NCI-H526 (cell line): ENCODE data around the gene ETS1.
A peak's percentile ranks its signal among the peaks of the same experiment; 100 is the strongest.

Experiments
- DNase-seq, 2 experiments: peaks; one replicate each; lab custom pipeline; 2025; lab: John Stamatoyannopoulos, UW

The ETS1 gene

GRCh38 chr11:128594226-128594625, 6.9 kb upstream of the ETS1 start:
- DNase-seq: no peak

GRCh38 chr11:128593281-128593680, 5.9 kb upstream of the ETS1 start:
- no peak for DNase-seq

- no peak for DNase-seq
These were observed 5.1 kb upstream of the ETS1 start for GRCh38 chr11:128592454-128592853.

GRCh38 chr11:128590587-128590986, 3.2 kb upstream of the ETS1 start:
- DNase-seq: no peak

DNA sequence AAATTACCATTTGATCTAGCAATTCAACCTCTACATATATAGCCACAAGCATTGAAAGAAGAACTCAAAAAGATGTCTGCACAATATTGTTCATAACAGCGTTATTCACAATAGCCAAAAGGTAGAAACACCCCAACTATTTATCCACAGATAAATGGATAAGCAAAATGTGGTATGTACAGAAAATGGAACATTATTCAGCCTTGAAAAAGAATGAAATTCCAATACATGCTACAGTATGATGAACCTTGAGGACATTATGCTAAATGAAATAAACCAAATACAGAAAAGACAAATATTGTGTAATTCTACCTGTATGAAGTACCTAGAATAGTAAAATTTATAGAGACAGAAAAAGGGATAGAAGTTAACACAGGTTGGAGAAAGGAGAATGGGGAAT, 2.6 kb upstream of the ETS1 start:
- no peak for DNase-seq

DNA sequence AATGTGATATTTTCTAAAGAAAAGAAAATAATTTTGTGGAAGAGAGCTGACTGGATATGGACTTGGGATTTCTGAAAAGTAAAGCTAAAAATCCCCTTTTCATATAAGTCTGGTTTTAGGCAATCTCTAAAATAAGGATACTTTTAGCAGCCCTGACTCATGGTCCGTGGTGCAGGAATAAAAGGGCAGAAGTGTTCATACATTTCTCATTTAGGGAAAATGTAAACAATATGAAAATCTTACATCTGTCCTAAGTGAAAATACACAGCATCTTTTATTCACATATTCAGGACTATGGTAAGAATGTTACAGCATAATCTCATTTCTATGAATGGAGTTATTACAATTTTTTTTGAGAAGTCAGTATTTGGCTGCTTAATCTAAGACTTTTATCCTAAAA, 735 bp upstream of the ETS1 start:
- no peak for DNase-seq

DNA sequence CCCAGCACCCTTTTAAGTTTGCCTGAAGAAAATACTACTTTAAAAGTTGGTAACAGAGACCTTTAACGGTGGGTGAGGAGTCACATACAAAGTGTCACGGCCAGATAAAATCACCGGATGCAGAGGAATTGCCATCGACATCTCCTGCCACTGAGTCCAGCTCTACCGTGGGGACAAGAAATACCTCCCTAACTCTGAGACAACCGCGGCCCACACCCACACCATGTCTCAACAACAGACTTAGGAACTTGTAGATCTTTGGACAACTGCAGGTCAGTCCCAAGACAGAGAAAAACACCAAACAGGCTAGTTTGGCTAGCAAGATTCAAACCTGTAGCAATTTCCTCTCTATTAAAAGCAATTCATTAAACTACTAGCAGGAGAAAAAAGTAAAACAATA, 669 bp downstream of the ETS1 start:
- DNase-seq: no peak

DNA sequence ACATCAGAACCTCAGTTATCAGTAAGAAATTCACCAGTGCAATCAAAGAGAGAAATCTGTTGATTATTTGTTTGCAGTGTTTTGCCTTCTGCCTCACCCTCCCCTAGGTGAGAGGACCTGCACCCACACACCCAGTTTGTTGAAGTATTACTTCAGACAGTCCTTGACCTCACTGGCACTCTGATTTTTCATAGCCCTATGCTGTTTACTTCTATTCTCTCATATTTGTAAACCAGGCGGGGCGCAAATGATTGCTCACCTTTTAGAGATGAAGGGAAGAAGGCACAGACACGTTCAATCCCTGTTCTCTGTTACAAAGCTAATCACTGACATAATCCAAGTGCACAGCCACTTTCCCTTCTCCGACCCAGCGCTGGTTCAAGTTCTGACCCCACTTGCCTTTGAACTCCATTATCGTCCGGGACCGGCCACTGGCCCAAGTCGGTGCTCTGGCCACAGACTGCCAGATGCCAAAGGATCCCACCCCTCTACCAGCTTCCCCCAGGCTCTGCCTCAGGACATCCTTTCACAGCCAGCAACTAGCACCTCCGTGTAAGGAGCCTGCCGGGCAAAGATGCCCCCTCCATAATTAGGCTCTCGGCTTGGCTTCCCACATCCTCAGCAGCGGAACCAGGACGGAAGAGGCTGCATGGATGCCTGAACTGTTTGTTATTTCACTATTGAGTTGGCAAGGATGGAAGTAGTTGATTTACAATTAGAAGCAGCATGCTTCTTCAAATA, 1.7 kb downstream of the ETS1 start:
- no peak for DNase-seq

- no peak for DNase-seq
These were observed 3.1 kb downstream of the ETS1 start for GRCh38 chr11:128584253-128584652.

DNA sequence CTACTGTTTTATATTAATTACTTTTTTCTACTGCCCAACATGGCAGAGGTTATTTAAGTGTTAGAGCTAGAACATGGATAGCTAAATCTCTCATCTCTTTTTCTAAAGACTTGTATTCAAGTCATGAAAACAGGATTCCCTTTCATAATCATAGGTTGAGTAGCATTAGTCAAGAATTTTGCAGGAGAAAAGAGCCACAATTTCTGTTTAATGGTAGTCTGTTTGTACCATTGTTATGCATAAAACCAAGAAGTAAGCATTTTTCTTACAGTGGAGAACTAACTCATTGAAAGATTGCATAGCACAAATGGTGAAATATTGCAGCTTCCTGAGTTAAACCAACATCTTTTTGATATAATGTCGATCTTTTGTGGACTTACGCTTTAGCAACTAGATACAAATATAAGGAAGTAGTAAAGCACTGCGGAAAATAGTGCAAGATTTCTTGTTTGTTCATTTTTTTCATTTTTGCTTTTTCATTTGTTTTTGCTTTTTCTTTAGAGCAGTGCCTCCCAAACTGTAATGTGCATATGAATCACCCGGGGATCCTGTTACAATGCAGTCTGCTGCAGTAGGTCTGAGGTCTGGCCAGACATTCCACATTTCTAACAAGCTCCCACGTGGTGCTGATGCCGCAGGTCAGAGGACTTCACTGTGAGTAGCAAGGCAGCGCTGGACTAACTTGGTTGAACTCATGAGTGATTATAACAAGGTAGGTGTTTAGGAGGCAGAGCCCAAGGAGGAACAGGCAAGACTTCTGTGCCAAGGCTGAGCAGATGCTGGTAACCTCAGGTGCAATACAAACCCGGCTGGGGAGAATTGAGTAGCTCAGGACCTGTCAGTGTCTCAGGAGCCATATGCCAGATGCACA, 4.6 kb downstream of the ETS1 start:
- peak; percentile 29 to 68 for DNase-seq

- no peak for DNase-seq
These were observed 5.6 kb downstream of the ETS1 start for GRCh38 chr11:128581561-128582272.

DNA sequence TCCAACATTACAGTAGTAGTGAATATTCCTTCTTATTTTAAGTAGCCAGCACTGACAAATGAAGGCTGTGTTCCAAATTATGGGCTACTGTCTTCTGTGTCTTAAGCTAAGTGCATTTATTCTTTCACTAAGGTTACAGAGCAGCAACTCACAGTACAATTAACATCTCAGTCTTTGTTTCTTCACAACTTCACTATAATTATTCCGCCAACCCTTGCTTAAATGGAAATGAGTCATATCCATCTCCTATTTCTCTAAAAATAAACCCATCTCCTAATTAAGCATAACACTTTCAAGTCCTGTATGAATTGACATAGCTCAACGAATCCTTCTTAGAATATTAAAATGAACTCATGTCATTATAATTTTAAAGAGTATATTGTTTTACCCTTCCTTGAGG, 6.7 kb downstream of the ETS1 start:
- DNase-seq: no peak

DNA sequence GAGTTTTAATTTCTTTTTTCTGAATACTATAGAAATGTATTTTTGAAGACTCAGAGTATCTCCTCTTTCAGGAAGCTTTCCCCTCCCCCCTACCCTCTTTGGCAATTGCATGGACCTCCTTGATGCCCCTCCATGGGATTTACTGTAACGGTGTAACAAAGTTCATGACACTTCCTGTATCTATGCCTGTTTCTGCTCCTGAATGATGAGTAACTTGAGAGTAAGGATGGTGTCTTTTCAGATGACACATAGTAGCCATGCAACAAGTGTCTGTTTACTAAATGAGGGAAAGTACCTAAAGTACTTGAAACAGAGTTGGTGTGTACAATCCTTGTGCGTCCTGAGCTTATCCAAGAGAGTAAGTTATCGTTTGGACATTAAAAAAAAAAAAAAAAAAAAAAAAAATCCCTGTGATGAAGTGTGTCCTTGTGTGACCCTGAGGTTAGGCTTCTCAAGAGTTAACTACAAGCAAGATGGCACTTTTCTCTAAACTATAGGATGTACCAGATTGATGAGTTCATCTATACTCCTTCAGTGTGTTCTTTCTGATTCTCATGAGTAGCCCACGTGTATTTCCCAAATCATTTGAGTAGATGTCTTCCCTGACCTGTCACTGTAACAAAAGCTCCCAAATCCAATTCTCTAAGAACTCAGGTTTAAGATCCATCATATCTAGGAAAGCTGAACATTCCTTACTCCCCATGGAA, 7.4 kb downstream of the ETS1 start:
- no peak for DNase-seq

GRCh38 chr11:128576555-128576954, 10.8 kb downstream of the ETS1 start:
- no peak for DNase-seq

DNA sequence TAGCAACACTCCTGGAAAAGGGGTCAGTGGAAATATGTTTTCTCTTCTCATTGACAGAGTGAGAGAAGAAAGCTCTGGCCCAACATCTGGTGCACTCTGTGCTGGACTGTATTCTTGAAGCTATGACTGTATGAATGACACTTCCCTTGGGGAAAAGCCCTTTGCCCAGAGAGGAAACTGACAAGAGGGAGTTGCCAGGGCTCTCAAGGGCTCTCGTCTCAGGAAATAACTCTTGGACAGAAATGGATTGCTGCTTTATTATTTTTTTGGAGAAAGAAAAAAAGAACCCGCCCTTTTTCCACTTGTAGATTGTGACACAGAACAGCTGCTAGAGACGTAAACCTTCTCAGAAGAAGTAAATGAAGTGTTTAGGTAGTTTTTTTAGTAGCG, 11.4 kb downstream of the ETS1 start:
- DNase-seq: no peak

- no peak for DNase-seq
These were observed 12.0 kb downstream of the ETS1 start for GRCh38 chr11:128575174-128575960.

GRCh38 chr11:128574576-128575011, 12.8 kb downstream of the ETS1 start:
- no peak for DNase-seq

DNA sequence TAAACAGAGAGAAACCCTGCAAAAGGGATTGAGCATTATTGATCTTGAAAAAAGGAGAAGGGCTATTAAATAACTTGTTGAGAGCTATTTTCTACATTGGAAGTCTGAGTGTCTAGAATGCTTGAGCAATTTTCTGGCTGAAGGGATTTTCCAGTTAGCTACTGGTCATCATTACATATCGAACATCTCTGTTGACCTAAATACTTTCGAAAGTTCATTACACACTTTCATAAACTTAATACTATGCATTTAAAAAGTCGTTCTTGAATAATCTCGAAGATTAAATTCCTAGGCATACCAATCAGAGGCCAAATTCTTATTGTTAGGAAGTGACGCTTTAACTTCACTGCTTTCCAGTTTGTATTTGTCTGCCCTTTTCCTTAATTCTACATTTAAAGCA, 13.7 kb downstream of the ETS1 start:
- DNase-seq: no peak

DNA sequence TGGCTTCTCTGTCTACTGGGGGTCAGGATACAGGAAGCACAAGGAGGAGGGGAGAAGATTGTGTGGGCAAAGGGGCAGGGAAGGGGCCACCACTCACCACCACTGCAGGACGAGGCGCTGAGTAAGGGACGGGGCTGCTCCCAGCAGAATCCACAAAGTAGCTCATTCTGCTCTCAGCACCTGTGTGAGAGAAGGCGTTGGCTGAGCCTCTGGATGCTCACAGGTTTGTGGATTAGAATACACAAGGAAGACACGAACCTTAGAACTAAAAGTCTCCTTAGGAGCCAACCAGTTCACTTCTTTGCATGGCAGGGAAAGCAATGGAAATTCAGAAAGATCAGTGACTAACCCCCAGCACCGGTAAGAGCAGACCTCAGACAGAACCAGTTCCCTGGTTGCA, 14.4 kb downstream of the ETS1 start:
- DNase-seq: no peak

- no peak for DNase-seq
These were observed 16.7 kb downstream of the ETS1 start for GRCh38 chr11:128570632-128571031.

DNA sequence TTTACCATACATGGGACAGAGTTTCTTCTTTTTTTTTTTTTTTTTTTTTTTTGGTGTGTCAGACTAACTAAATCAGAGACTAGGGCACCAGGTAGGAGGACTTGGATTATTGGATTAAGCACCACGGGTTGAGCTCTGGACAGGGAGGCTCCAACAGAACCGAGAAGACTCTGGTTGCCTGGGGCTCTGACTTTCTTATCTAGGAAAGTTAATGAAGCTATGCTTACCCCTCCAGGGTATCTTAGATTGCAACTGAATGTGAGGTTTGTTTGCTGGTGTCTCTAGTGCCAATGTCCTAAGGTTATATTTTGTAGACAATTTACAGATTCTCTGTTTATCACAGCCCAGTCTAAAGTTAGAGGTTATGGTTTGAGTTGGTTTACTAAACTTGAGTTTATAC, 18.1 kb downstream of the ETS1 start:
- DNase-seq: no peak
